Chondrocyte (in vitro differentiated cells): Measurements from ENCODE around the gene CACNA1G. TPM values are rescaled to one million over a fixed set of nuclear protein-coding genes. Genes with fewer than 3 reads are reported as not detected.

Experiments
- DNase-seq: peaks from one replicate; pipeline ENCODE4 v3.0.0; 2021; ENCODE audit warnings: mixed read lengths, low spot score
- H3K27ac Mint-ChIP-seq: one replicate; pipeline ENCODE4 v1.8.0; 2021; ENCODE audit warnings: mild to moderate bottlenecking, moderate library complexity, mixed read lengths; ENCODE audit not compliant: unreplicated experiment
- H3K27me3 Mint-ChIP-seq: 2 replicates; pipeline ENCODE4 v1.8.0; 2021; ENCODE audit warnings: low read depth, mixed read lengths
- H3K36me3 Mint-ChIP-seq: 2 replicates; pipeline ENCODE4 v1.8.0; 2021; ENCODE audit warnings: low read depth, mixed read lengths
- H3K4me1 Mint-ChIP-seq: 2 replicates; pipeline ENCODE4 v1.8.0; 2021; ENCODE audit warnings: low read depth, mild to moderate bottlenecking, mixed read lengths
- H3K4me3 Mint-ChIP-seq: one replicate; pipeline ENCODE4 v1.8.0; 2021; ENCODE audit warnings: mild to moderate bottlenecking, moderate library complexity, mixed read lengths; ENCODE audit not compliant: unreplicated experiment
- H3K9me3 Mint-ChIP-seq: 2 replicates; pipeline ENCODE4 v1.8.0; 2021; ENCODE audit warnings: low read depth, mixed read lengths
- CTCF ChIP-seq: fragments of 200-600 bp; sonication (generic); IDR thresholded peaks from 2 replicates; pipeline ENCODE4 v1.5.0; 2021; ENCODE audit warnings: antibody characterized with exemption, mild to moderate bottlenecking, moderate library complexity
- total RNA-seq: library from RNA; stranded (reverse); gene quantifications from 3 replicates; pipeline ENCODE4 v1.2.1, GENCODE V29; 2021

CACNA1G gene
- total RNA-seq, 1 donor from 2014 or later = 0.10 TPM

GRCh38 chr17:50517011-50517410 lies 43.5 kb upstream of the CACNA1G start:
- no peaks in the 10 kb centered on the region for H3K27me3 Mint-ChIP-seq
- H3K27ac Mint-ChIP-seq = peak overlapping the region; percentile 3
- H3K36me3 Mint-ChIP-seq = no peaks in the 10 kb centered on the region
- DNase-seq = no peak
- H3K4me3 Mint-ChIP-seq = no peak overlapping the region
- H3K9me3 Mint-ChIP-seq = no peaks in the 10 kb centered on the region
- H3K4me1 Mint-ChIP-seq = peaks cover 36% of the 10 kb centered on the region
- TF ChIP-seq CTCF = no peak

GRCh38 chr17:50517504-50518383 lies 42.8 kb upstream of the CACNA1G start:
- no peak overlapping the region for H3K4me3 Mint-ChIP-seq
- TF ChIP-seq CTCF = no peak
- H3K4me1 Mint-ChIP-seq = peaks cover 36% of the 10 kb centered on the region
- H3K36me3 Mint-ChIP-seq = no peaks in the 10 kb centered on the region
- H3K27me3 Mint-ChIP-seq = no peaks in the 10 kb centered on the region
- H3K27ac Mint-ChIP-seq = no peak overlapping the region
- DNase-seq = no peak
- H3K9me3 Mint-ChIP-seq = no peaks in the 10 kb centered on the region

DNA sequence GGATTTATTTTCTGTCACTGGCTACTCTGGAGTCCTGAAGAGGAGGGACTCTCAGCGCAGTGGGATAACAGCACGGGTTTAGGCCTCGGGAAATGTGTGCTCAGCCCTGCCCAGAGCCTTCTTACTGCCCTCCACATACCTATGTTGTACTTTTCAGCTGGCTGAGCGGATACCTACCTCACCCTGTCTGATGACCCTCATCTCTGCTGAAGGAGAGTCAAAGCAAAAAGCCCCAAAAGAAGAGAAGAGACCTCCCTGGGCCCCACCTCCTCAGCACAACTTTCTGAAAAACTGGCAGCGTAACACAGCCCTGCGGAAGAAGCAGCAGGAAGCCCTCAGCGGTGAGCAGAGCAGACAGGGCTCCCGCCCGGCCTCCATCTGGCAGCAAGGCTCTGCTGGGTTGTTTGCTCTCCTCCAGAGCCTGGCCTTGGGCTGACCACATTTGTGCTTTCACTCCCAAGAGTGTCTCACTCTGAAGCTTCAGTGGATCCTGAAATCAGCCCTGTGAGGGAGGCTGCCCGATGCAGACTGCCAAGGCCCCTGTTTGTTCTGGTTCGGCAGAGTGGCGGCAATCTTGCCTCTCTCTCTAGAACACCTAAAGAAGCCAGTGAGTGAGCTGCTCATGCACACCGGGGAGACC lies 42.0 kb upstream of the CACNA1G start:
- Mint-ChIP-seq H3K27ac (peak overlapping the region; percentile 75), H3K36me3 (no peaks in the 10 kb centered on the region), H3K27me3 (no peaks in the 10 kb centered on the region), H3K9me3 (no peaks in the 10 kb centered on the region), H3K4me1 (peaks cover 36% of the 10 kb centered on the region), H3K4me3 (no peak overlapping the region)
- TF ChIP-seq CTCF = no peak
- no peak for DNase-seq

DNA sequence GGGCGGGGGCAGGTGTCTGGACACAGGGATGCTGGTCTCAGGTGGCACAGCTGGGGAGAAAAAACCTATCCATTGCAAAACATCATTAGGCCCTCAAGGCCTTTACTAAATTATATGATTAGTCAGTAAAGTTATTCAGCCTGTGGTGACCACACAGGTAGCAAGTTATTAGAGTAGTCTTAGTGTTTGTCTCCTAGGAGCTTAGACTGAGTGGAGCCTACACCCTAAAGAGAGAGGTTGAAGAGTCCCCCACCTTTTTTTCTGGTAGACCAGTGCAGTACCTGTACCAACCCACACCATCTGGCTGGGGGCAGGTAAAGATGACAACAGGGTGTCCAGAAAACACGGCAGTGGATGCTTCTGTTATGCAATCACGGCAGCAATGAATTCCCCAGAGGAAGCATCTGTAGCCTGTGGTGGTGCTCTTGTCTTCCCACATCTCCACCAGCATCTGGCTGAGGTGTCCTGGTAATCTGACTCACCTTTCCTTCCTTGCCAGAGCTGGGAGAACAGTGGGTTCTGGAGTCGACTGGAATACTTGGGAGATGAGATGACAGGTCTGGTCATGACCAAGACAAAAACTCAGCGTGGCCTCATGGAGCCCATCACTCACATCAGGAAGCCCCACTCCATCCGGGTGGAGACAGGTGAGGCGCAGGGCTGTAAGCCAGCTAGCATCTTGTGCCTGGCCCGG lies 41.2 kb upstream of the CACNA1G start:
- no peak for DNase-seq
- Mint-ChIP-seq H3K9me3 (no peaks in the 10 kb centered on the region), H3K4me1 (peaks cover 36% of the 10 kb centered on the region), H3K27ac (no peak overlapping the region), H3K4me3 (no peak overlapping the region), H3K36me3 (no peaks in the 10 kb centered on the region), H3K27me3 (no peaks in the 10 kb centered on the region)
- no peak for TF ChIP-seq CTCF

- no peak for DNase-seq
- Mint-ChIP-seq H3K27ac (no peak overlapping the region), H3K27me3 (no peaks in the 10 kb centered on the region), H3K4me3 (no peak overlapping the region), H3K4me1 (peaks cover 24% of the 10 kb centered on the region), H3K36me3 (no peaks in the 10 kb centered on the region), H3K9me3 (no peaks in the 10 kb centered on the region)
- no peak for TF ChIP-seq CTCF
These were observed 40.0 kb upstream of the CACNA1G start for GRCh38 chr17:50520483-50520882.
